ENCODE measurements around the gene EPC2.

- TF ChIP-seq CTCF (IDR thresholded peaks at IDR 0.05) (no peak), EZH2 (IDR thresholded peaks at IDR 0.05; ENCODE audit: borderline replicate concordance, insufficient read depth, low read depth, low read length, poor library complexity, severe bottlenecking) (no peak)
Observed at GRCh38 chr2:148670773-148671172, 26.2 kb downstream of the EPC2 start.
